AG10803 (cell line): Measurements from ENCODE around the gene HAGH.

Source experiments
- DNase-seq: peaks from one replicate; pipeline ENCODE4 v3.0.0; 2010; ENCODE audit warnings: low read depth
- H3K4me3 ChIP-seq: 2 replicates; pipeline ENCODE4 v1.5.1; 2011; ENCODE audit warnings: mild to moderate bottlenecking, low read length, control low read depth
- TF ChIP-seq, protein P1 (sequence below): conservative IDR thresholded peaks from 2 replicates; pipeline ENCODE4 v1.5.1; 2011; ENCODE audit warnings: mild to moderate bottlenecking, low read length, control low read depth, inconsistent platforms

HAGH gene

GRCh38 chr16:1762879-1763520 lies 63.6 kb downstream of the HAGH start:
- no peak for DNase-seq
- H3K4me3 ChIP-seq, result no peak overlapping the region
- TF ChIP-seq, protein P1, sequence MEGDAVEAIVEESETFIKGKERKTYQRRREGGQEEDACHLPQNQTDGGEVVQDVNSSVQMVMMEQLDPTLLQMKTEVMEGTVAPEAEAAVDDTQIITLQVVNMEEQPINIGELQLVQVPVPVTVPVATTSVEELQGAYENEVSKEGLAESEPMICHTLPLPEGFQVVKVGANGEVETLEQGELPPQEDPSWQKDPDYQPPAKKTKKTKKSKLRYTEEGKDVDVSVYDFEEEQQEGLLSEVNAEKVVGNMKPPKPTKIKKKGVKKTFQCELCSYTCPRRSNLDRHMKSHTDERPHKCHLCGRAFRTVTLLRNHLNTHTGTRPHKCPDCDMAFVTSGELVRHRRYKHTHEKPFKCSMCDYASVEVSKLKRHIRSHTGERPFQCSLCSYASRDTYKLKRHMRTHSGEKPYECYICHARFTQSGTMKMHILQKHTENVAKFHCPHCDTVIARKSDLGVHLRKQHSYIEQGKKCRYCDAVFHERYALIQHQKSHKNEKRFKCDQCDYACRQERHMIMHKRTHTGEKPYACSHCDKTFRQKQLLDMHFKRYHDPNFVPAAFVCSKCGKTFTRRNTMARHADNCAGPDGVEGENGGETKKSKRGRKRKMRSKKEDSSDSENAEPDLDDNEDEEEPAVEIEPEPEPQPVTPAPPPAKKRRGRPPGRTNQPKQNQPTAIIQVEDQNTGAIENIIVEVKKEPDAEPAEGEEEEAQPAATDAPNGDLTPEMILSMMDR, result no peak

GRCh38 chr16:1762196-1762878 lies 64.3 kb downstream of the HAGH start:
- H3K4me3 ChIP-seq, result no peak overlapping the region
- TF ChIP-seq, protein P1, result no peak

DNA sequence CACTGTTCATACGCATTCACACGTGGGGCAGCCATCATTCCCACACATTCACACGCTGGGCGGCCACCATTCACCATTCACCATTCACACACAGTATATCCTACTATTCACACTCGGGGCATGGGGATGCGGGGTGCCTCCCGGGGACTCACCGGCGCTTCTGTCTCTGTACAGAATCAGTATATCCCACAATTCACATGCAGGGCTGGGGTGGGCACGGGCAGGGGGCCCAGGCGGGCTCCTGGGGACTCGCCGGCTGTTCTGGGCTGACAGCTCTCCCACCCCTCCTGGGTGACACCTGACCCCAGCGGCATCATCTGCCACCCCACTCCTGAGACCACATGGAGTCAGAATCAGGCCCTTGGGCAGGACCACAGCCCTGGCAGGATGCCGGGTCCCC lies 64.9 kb downstream of the HAGH start:
- no peak overlapping the region for H3K4me3 ChIP-seq
- TF ChIP-seq, protein P1, result no peak

More at GRCh38 chr16:1762196-1762878, 64.3 kb downstream of the HAGH start:
- DNase-seq, result no peak

GRCh38 chr16:1760911-1761310 lies 65.7 kb downstream of the HAGH start:
- H3K4me3 ChIP-seq, result no peak overlapping the region
- TF ChIP-seq, protein P1, result no peak
- no peak for DNase-seq

More for the DNA sequence above, 64.9 kb downstream of the HAGH start:
- no peak for DNase-seq

DNA sequence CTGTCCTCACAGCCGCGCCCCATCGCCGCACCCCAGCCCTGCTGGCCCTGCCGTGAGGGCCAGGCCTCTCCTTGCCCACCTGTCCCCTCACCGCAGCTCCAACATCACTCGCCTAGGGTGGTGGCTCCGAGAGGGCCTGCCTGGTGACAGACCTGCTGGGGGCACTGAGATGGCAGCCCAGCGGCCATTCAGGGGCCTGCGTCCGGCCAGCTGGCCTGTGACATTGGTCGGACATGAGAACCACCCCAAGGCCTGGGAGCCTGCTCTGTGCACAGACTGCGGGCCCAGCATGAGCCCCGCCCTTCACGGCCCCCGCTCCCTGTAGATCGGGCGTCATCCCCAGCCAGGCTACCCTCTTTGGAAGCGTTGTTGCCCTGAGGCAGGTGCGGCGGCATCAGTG lies 67.1 kb downstream of the HAGH start:
- no peak overlapping the region for H3K4me3 ChIP-seq
- DNase-seq, result no peak
- TF ChIP-seq, protein P1, result no peak

DNA sequence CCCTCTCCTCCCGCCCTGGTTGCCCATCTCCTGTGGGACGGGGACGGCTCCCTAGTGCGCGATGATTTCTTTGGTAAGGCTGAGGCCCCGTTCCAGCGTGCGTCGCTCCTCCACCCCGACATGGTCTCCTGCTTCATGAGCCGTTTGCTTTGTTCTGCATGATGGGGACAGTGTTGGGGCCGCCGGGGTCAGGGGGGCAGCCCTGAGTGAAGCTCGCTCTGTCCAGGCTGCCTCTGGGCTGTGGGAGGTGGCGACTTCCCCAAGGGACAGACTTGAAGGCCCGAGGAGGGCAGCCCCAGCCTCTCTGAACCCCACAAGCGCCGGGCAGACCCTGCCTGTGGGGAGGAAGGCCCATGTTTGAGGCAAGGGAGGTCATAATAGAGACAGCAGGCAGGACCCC lies 67.7 kb downstream of the HAGH start:
- TF ChIP-seq, protein P1, result no peak
- H3K4me3 ChIP-seq, result no peak overlapping the region
- no peak for DNase-seq
